GM19328 (cell line): ENCODE measurements around the gene RBMX.
"Not testable (repeated sequence)": the region's sequence is repeated elsewhere in the genome, so short reads cannot be mapped to it uniquely, and the experiment has no call there.

Experiments
- ATAC-seq: cut with Tn5 transposase; IDR thresholded peaks from one replicate; pipeline ENCODE4 v1.9.1; 2021; ENCODE audit warnings: mild to moderate bottlenecking, moderate library complexity; ENCODE audit not compliant: unreplicated experiment

The RBMX gene

DNA sequence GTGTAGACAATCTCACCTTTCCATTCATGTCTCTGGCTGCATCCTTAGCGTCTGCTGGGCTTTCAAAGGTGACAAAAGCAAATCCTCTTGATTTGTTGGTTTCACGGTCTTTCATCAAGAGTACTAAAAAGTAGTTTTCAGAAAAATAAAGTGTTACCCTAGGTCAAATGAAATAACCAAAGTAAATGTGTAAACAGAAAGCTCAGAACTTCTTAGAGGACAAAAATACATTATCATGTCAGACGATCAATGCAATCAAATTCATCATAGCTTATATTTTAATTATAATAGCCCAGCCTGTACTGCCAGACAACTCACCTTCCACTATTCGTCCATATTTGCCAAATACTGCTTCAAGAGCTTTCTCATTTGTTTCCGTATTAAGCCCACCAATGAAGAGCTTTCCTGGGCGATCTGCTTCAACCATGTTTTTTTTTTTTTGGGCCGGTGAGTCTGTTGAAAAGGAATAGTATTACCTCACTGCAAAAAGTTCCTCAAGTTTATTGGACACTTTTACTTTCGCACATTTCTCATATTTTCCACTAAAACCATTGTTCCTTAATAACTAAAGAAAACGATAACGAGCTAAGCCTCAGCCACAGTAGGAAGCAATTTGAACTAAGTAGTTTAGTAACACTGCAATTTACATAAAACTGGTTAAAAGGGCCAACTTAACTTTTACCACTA, 1.4 kb downstream of the RBMX start:
- ATAC-seq, result no peak

- ATAC-seq, result no peak
Observed at GRCh38 chrX:136878423-136878822, 2.1 kb downstream of the RBMX start.

DNA sequence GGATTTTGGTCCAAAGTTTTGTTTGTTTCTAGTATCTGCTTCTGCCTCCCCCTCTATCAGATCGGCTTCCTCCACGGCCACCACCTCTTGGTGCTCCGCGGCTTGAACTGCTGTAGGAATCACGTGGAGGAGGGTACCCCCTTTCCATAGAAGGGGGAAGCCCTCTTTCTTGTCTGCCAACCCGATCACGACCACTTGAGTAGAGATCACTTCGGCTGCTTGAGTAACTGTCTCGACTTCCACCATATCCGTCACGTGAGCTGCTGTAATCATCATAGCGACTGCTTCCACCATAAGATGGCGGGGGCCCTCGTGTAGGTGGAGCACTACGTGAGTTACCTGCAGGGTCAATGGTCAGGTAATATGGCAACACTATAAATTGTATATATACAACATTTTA, 6.4 kb downstream of the RBMX start:
- not testable (repeated sequence) for ATAC-seq

DNA sequence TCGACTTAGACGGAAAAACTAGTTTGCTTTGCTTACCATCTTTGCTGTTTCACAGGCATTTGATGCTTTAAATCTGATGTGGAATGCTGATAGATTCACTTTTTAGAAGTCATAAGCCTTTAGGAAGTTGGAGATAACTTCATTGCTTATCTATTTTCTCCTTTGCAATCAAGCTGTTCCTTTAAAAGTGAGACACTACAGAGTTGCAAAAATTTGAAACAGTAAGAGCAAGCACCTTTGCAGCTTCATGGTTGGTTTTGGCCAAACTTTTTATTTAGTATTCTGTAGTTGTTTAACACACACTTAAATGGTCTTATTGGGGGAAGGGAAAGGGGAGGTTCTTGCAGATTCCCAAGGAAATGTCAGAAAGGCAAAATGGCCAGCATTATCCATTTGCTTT, 7.3 kb downstream of the RBMX start:
- ATAC-seq, result not testable (repeated sequence)

GRCh38 chrX:136872091-136872700, 8.3 kb downstream of the RBMX start:
- ATAC-seq, result no peak

GRCh38 chrX:136870064-136870463, 10.5 kb downstream of the RBMX start:
- no peak for ATAC-seq

DNA sequence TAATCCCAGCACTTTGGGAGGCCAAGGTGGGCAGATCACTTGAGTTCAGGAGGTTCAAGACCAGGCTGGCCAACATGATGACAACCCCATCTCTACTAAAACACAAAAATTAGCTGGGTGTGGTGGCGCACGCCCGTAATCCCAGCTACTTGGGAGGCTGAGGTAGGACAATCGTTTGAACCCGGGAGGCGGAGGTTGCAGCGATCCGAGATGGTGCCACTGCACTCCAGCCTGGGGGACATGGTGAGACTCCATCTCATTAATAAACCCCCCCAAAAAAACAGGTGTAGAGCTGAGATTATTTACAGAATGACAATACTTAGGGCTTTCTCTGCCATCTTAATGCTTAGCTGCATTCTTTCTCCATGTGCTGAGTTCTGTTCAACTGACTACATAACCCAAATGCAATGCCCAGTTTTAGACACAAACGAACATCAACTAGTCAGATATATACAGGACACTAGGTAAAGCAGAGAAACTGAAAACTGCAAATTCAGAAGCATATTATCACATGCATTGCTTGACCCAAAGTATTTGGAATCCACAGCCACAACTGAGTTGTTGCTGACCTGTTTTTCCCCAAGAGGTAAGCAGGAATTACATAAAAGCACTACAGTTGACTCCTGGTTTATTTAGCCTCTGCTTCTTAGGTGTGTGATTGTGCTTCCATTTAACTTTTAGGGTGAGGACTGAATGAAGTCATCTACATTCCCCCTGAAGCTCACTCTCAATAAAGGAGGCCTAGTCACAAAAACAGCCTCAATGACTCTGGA, 12.1 kb downstream of the RBMX start:
- no peak for ATAC-seq

DNA sequence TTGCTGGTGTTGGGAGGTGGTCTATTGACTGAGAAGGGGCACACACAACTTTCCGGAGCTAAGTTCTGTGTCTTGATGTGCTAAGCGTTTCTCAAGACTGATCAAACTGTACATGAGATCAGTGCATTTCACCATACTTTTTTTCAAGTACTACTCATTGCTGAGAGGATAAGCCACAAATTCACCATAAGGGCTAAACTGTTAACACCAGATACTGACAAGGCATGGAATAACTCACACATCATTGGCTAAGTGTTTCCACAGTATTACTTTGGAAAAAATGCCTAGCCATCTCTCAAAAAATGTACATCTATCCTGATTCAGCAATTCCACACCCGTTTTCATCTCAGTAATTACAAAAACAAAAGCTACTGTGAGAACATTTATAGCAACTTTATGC, 13.0 kb downstream of the RBMX start:
- ATAC-seq, result no peak

DNA sequence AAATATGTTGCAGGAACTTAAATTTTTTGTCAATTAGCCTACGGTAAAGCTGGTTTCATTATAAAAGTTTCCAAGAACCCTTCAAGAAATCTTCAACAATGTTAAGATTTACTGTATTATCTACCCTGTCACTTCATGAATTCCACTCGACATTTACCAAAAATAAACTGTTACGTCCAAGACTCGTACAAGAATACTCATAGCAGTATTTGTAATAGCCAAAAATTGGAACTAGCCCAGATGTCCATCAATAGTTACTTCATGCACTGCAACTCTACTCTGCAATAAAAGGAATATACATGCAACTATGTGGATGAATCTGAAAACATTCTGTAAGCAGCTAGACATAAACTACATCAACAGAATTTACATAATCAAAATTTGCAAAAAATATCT, 13.4 kb downstream of the RBMX start:
- no peak for ATAC-seq

DNA sequence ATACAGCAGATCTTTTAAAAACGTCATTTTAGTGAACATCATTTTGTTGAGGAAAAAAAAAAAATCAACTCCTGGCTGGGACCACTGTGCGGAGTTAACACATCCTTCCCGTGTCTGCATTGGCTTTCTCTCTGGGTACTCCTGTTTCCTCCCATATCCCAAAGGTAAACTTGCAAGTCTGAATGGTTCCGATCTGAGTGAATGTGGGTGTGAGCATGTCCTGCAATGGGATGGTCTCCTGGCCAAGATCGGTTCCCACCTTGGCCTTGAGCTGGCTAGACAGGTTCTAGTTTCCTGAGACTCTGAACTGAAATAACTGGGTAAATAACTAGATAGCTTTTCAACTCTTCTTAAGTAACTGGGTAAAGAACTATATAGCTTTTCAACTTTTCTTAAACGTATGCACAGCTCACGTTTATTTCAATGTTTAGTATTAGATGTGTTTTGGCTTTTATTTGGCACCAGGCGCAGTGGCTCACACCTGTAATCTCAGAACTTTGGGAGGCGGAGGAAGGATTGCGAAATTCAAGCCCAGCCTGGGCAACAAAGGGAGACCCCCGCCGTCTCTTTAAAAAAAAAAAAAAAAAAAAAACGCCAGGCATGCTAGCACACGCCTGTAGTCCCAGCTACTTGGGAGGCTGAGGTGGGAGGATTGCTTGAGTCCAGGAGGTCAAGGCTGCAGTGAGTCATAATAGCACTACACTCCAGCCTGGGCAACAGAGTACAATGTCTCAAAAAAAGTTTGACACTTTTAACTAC, 14.0 kb downstream of the RBMX start:
- ATAC-seq, result no peak

- ATAC-seq, result no peak
Observed at GRCh38 chrX:136865270-136866158, 15.0 kb downstream of the RBMX start.

DNA sequence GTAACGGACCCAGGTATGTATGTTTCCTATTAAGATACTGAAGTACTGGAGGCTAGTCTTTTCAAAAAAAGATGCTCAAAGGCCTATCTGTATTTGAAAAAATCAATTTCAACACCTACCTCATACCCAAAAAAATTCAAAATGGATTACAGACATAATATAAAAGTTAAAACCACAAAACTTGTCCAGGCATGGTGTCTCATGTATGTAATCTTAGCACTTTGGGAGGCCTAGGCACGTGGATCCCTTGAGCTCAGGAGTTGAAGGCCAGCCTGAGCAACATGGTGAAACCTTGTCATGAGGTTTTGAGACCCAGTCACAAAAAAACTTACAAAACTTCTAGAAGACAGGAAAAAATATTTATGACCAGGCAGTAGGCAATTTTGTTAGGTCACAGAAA, 16.7 kb downstream of the RBMX start:
- no peak for ATAC-seq

- ATAC-seq, result no peak
Observed at GRCh38 chrX:136862546-136862945, 18.0 kb downstream of the RBMX start.

- ATAC-seq, result no peak
Observed at GRCh38 chrX:136861877-136862276, 18.6 kb downstream of the RBMX start.

DNA sequence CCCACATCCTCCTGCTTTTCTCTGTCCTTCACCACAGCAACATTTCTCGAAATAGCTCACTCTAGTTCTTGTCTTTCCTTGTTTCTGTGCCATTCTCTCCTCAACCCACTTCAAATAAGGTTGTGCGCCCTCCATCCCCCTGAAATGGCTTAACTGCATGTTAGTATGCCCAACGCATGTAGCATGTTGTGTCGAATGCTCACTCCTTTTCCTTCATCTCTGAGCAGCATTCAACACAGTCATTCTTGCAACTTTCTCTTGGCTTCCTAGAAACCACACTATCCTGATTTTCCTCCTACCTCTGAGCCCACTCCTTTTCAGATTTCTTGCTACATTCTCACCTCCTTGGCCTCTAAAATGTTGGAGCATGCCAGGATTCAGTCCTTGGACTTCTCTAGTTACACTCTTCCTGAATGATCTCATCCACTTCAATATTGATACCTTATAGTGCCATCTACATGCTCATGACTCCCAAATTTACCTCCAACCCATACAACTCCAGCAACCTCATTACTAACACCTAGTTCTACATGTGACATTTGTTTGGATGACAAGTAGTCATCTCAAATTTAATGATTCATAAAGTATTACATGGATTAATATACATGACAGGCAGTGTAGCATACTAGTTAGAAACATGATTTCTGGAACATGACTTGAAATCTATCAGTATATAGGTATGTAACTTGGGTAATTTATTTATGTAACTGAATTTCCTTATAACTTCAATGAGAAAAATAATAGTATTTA, 22.3 kb downstream of the RBMX start:
- no peak for ATAC-seq

- no peak for ATAC-seq
Observed at GRCh38 chrX:136856551-136856950, 24.0 kb downstream of the RBMX start.

DNA sequence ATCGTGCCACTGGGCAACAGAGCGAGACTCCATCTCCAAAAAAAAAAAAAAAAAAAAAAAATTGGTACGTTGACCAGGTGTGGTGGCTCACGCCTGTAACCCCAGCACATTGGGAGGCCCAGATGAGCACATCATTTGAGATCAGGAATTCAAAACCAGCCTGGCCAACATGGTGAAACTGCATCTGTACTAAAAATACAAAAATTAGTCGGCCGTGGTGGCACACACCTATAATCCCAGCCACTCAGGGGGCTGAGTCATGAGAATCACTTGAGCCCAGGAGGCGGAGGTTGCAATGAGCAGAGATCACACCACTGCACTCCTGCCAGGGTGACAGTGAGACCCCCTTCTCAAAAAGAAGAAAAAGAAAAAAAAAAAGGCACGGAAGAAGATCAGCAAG, 24.5 kb downstream of the RBMX start:
- no peak for ATAC-seq

- no peak for ATAC-seq
Observed at GRCh38 chrX:136851526-136851925, 29.0 kb downstream of the RBMX start.

DNA sequence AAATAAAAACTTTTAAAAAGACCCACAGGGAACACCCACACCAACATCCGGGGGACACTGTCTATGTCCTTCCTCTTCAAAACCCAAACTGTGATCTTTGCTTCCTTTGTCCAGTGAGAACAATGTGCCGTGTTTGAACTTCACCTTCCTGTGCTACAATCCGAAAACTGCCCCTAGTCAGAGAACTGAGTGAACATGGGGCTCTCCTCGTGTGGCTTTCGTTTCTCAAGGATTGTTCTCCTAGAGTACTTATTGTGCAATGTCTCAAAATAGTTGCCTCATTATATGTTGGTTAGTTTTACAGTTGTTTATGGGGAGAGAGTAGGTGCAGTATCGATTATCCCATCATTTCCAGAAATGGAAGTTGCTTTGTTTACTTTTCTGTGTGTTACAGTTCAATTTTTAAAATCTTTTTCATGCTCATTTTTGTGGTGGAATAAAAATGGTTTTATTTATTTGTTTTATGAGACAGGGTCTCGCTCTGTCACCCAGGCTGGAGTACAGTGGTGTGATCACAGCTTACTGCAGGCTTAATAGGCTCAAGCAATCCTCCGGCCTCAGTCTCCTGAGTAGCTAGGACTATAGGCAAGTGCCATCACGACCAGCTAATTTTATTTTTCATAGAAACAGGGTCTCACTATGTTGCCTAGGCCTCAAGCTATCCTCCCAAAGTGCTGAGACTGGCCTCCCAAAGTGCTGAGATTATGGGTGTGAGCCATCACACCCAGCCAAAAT, 29.9 kb downstream of the RBMX start:
- ATAC-seq, result no peak
